Lower lobe of right lung (tissue), 2 donors: ENCODE results near the gene EPB41L4B. TPM values are rescaled to one million over a fixed set of nuclear protein-coding genes. Genes with fewer than 3 reads are reported as not detected.
A peak's percentile ranks its signal among the peaks of the same experiment; 100 is the strongest.

Source experiments
- ATAC-seq, 2 donors: fragments of 200-7000 bp; cut with Tn5 transposase; one replicate each; pipeline ENCODE4 v1.9.1; 2020 to 2022; ENCODE audit warnings: mild to moderate bottlenecking in 2 of 2, moderate library complexity in 2 of 2
- DNase-seq: peaks from one replicate; pipeline ENCODE4 v3.0.0-alpha.2; 2020
- H3K27ac ChIP-seq: fragments of 200-600 bp; one replicate; pipeline ENCODE4 v1.8.0; 2022
- H3K27me3 ChIP-seq: fragments of 200-600 bp; one replicate; pipeline ENCODE4 v1.8.0; 2022; ENCODE audit warnings: low read depth
- H3K36me3 ChIP-seq: fragments of 200-600 bp; one replicate; pipeline ENCODE4 v1.8.0; 2022; ENCODE audit warnings: mild to moderate bottlenecking
- H3K4me1 ChIP-seq: fragments of 200-600 bp; one replicate; pipeline ENCODE4 v1.8.0; 2022
- H3K4me3 ChIP-seq: fragments of 200-600 bp; one replicate; pipeline ENCODE4 v1.8.0; 2022; ENCODE audit warnings: mild to moderate bottlenecking
- H3K9me3 ChIP-seq: fragments of 200-600 bp; one replicate; pipeline ENCODE4 v1.8.0; 2022
- intact Hi-C: fragments of 100-400 bp; cut with DNase I; formaldehyde crosslinking; loops from one replicate; pipeline ENCODE4 v1.11.0; 2022
- total RNA-seq: library from RNA; stranded (reverse); fragmentation: NEBNext Ultra II Directional; extraction: Animal tissue kit (Norgen Biotek cat#: 25700); gene quantifications from one replicate; pipeline ENCODE4 v1.2.1, GENCODE V29; 2021
- TF ChIP-seq, protein P1 (sequence below): fragments of 200-600 bp; IDR thresholded peaks from one replicate; pipeline ENCODE4 v1.8.0; 2022; ENCODE audit warnings: antibody characterized with exemption, mild to moderate bottlenecking
- donor health status: DM: no; HTN: yes; CAD: no; lungs with severe emphysema.

EPB41L4B gene
- total RNA-seq, 1 donor from 2014 or later = 12.1 TPM

DNA sequence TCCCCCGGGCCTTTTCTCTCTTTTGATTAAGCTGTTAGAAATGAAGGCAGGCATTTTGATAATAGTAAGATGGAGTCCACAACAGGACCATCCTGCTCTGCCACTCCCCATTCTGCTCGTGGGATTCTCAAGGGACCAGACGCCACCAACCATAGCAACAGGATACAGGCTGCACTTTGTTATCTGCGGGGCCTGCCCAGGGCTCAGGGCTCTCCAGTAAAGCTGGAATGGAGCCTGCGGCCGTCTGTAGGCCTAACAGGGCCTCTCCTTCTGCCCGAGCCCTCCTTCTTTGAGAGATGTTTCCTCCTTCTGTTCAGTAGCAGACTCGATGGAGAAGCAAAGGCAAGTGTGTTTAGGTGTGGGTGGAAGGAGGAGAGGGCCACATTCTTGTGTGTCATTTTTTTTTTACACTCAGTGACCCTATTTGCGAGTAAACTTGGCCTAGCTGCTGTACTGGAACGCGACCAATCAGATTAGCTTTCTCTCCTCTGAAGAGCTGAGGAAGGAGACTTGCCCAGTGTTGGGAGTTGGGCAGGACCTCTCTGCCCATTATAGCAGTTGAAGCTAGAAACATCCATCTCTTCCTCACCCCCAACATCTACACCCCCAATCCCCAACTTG lies 8.9 kb upstream of the EPB41L4B start:
- TF ChIP-seq, protein P1, sequence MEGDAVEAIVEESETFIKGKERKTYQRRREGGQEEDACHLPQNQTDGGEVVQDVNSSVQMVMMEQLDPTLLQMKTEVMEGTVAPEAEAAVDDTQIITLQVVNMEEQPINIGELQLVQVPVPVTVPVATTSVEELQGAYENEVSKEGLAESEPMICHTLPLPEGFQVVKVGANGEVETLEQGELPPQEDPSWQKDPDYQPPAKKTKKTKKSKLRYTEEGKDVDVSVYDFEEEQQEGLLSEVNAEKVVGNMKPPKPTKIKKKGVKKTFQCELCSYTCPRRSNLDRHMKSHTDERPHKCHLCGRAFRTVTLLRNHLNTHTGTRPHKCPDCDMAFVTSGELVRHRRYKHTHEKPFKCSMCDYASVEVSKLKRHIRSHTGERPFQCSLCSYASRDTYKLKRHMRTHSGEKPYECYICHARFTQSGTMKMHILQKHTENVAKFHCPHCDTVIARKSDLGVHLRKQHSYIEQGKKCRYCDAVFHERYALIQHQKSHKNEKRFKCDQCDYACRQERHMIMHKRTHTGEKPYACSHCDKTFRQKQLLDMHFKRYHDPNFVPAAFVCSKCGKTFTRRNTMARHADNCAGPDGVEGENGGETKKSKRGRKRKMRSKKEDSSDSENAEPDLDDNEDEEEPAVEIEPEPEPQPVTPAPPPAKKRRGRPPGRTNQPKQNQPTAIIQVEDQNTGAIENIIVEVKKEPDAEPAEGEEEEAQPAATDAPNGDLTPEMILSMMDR = no peak
- no peaks in the 10 kb centered on the region for H3K9me3 ChIP-seq
- peaks cover 30% of the 10 kb centered on the region for H3K4me1 ChIP-seq
- intact Hi-C loops = no loop called here
- H3K4me3 ChIP-seq = no peak overlapping the region
- peak overlapping the region; percentile 69 for H3K27ac ChIP-seq
- DNase-seq (peak; percentile 58), ATAC-seq (peak; percentile 64 to 72)
- no peaks in the 10 kb centered on the region for H3K36me3 ChIP-seq
- no peaks in the 10 kb centered on the region for H3K27me3 ChIP-seq

DNA sequence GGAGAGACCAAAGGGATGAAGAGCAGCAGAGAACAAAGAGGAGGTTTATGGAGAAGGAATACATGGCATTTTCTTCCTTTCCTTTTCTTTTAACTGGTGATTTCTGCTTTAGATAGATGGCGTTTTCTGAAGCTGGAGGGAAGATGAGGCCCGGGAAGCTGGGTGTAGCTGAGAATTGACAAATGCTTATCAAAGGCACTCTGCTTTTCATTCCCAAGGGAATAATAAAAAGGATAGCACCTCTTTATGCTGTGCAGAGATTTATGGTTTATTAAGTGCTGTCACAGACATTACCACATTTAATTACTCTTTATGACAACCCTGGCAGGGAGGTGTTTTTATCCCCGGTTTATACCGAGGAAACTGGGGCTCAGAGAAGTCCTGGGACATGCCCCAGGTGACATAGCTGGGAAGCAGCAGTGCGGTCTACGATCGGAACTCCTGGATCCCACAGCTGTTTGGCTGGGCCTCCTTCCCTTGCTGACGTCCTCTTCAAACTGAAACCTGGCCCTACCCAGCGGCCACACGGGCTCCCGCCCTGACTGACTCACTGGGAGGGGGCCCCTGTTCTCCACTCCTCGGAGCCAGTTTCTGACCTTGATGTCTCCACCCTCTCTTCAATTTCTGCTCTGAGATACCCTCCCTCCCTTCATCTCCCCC lies 8.2 kb upstream of the EPB41L4B start:
- peak; percentile 71 for DNase-seq
- Histone ChIP-seq H3K4me1 (peaks cover 30% of the 10 kb centered on the region), H3K27me3 (no peaks in the 10 kb centered on the region), H3K4me3 (no peak overlapping the region), H3K9me3 (no peaks in the 10 kb centered on the region), H3K36me3 (no peaks in the 10 kb centered on the region), H3K27ac (peak overlapping the region; percentile 69)
- intact Hi-C loops = no loop called here
- TF ChIP-seq, protein P1 = no peak
- peak; percentile 65 to 85 for ATAC-seq

DNA sequence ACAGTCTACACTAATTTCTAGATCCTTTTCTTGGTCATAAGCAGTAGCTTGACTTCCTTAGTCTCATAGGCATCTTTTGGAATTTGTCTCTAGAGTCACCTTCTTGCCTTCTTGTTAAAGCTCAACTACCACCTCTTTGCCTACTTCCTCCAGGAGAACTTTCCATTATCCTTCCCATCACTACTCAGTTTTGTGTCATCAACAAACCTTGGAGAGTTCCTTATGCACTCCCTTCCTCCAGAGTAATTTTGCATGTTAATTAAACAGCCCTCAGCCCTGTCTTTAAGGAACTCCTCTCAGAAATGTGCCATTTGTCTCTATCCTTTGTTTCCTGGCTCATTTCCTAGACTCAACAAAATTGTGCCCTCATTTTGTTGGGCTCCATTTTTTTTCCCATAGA lies 4.2 kb upstream of the EPB41L4B start:
- no peak for DNase-seq
- Histone ChIP-seq H3K36me3 (no peaks in the 10 kb centered on the region), H3K4me3 (no peak overlapping the region), H3K27ac (no peak overlapping the region), H3K9me3 (no peaks in the 10 kb centered on the region), H3K27me3 (no peaks in the 10 kb centered on the region), H3K4me1 (peaks cover 29% of the 10 kb centered on the region)
- intact Hi-C loops = no loop called here
- ATAC-seq = no peak
- TF ChIP-seq, protein P1 = no peak

DNA sequence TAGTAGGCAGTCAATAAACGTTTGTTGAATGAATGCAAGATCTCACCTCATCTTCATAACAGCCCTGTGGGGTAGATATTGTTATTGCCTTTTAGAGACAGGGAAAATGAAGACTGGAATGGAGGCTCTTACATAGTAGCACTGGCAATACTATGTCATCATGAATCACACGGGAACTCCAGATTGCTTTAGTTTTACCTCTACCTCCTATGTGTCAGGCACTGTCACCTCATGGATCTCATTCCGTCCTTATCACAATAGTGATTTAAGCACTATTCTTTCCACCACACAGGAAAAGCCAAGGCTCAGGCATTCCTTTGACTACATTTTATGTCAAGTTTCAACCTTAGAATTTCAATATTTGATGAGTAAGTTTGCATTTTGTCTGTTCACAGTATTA lies 2.9 kb upstream of the EPB41L4B start:
- intact Hi-C loops = no loop called here
- ATAC-seq = no peak
- no peak for DNase-seq
- Histone ChIP-seq H3K36me3 (no peaks in the 10 kb centered on the region), H3K4me1 (peaks cover 17% of the 10 kb centered on the region), H3K27me3 (peaks cover 12% of the 10 kb centered on the region), H3K4me3 (no peak overlapping the region), H3K9me3 (no peaks in the 10 kb centered on the region), H3K27ac (no peak overlapping the region)
- TF ChIP-seq, protein P1 = no peak

DNA sequence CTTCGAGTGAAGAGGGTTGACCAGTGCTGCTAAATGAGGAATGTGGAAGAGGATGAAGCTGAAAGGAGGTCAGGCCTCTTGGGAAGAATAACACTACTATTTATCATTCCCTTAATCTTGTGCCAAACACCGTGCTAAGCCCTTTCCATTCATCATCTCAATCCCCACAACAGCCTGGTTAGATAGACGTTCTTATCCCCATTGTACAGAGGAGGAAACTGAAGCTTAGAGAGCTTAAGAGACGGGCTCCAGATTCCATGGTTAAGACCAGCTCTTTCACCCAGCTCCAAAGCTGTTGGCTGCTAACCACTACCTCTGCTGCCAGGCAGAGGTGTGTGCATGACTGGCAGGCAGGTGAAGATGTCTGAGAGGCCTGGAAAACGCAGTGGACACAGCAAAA lies 868 bp upstream of the EPB41L4B start:
- DNase-seq (no peak), ATAC-seq (no peak)
- Histone ChIP-seq H3K36me3 (no peaks in the 10 kb centered on the region), H3K4me3 (no peak overlapping the region), H3K27ac (peak overlapping the region; percentile 68), H3K9me3 (no peaks in the 10 kb centered on the region), H3K27me3 (peaks cover 23% of the 10 kb centered on the region), H3K4me1 (peaks cover 12% of the 10 kb centered on the region)
- TF ChIP-seq, protein P1 = no peak
- intact Hi-C loops = no loop called here
